GM12891 (cell line): ENCODE measurements around the gene ZNF440.

Experiments
- DNase-seq: peaks from one replicate; pipeline ENCODE4 v3.0.0; 2011; ENCODE audit warnings: low spot score; ENCODE audit not compliant: insufficient read length
- FAIRE-seq: peaks from 2 replicates; lab custom pipeline; 2011; peaks lifted over from hg19 to GRCh38; lab: Jason Lieb, UNC
- PAX5 ChIP-seq: IDR thresholded peaks from 2 replicates; pipeline ENCODE4 v1.6.1; 2011; ENCODE audit warnings: low read length, moderate library complexity, mild to moderate bottlenecking; ENCODE audit not compliant: insufficient read depth, severe bottlenecking
- POLR2A ChIP-seq: IDR thresholded peaks from 2 replicates; pipeline ENCODE4 v1.6.1; 2011; ENCODE audit warnings: low read depth, low read length, control low read depth
- POLR2AphosphoS5 ChIP-seq: IDR thresholded peaks from 2 replicates; pipeline ENCODE4 v1.6.1; 2011; ENCODE audit warnings: low read depth, low read length, control low read depth
- POU2F2 ChIP-seq: IDR thresholded peaks from 2 replicates; pipeline ENCODE4 v1.6.1; 2011; ENCODE audit warnings: low read depth, mild to moderate bottlenecking, control low read depth, low read length, moderate library complexity
- SPI1 ChIP-seq: IDR thresholded peaks from 2 replicates; pipeline ENCODE4 v1.6.1; 2011; ENCODE audit warnings: low read depth, low read length, control low read depth
- TAF1 ChIP-seq: IDR thresholded peaks from 2 replicates; pipeline ENCODE4 v1.6.1; 2011; ENCODE audit warnings: low read depth, low read length, control low read depth

Gene ZNF440

DNA sequence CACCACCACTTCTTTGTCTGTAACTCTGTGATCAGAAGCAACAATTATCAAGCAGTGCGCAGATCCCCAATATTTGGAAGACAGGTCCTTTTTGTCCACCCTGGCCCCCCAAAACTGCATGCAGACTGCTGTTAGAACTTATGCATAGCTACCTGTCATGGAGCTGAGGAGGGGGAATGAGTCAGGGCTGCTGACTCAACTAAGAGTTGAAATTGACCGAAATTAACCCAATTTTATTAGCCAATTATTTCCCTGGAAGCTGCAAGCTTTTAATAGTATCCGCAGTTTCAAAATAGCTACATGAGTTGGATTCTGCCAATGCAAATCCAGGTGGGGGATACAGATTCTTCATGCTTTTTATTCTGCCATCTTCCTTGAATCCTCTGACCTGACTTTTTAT is 29.7 kb upstream of the ZNF440 start:
- DNase-seq (no peak), FAIRE-seq (no peak)
- TF ChIP-seq POLR2AphosphoS5 (no peak), POLR2A (no peak), TAF1 (no peak), SPI1 (no peak), PAX5 (no peak), POU2F2 (no peak)

DNA sequence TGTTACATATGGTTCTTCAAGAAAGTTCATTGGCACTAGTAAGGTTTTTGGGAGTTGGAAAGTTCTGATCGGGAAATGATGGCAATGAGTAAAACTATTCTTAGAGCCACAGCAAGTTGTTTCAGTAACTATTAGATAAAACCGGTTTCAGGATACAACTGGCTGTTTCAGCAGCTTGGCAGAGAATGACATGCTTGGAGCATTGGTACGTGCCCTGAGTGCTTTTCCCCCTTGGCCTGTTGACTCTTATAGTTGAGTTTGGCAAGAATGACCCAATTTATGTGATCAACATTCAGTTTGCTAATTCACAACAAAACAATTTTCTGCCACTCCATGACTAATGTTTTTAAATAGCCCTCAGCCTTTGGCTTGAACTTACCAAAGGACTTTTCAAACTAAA is 26.5 kb upstream of the ZNF440 start:
- DNase-seq = no peak
- FAIRE-seq = no peak
- TF ChIP-seq TAF1 (no peak), SPI1 (no peak), PAX5 (no peak), POLR2AphosphoS5 (no peak), POU2F2 (no peak), POLR2A (no peak)

DNA sequence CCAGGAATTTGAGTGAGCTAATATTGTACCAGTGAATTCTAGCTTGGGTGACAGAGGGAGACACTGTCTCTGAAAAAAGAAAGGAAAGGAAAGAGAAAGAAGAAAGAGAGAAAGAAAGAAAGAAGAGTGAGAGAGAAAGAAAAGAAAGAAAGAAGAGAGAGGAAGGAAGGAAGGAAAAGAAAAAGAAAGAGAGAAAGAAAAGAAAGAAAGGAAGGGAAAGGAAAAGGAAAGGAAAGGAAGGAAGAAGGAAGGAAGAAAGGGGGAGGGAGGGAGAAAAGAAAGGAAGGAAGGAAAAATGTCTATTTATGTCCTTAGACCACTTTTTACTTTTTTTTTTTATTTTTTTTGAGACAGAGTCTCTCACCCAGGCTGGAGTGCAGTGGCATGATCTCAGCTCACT is 21.1 kb upstream of the ZNF440 start:
- no peak for FAIRE-seq
- TF ChIP-seq POU2F2 (no peak), SPI1 (no peak), POLR2AphosphoS5 (no peak), PAX5 (no peak), TAF1 (no peak), POLR2A (no peak)
- no peak for DNase-seq

DNA sequence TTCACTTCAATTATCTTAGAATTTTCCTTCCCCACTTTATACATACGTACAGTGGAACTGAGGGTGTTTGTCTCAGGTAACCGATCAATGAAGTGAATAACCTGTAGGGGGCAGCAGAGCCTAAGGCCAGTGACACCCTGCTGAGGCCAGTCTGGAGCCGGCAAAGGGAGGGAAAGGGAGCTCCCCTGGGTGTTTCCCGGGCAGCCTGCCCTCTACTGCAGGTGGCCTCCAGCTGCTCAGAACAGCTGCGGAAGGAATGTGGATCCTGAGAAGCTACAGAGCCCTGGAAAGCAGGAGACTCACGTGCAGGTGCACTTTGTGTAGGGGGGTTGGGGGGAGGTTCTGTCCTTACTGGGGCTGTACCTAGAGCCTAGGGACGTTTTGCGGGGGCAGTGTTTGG is 16.6 kb upstream of the ZNF440 start:
- FAIRE-seq (peak; percentile 96), DNase-seq (peak; percentile 56)
- TF ChIP-seq POU2F2 = no peak
- TF ChIP-seq TAF1 = no peak
- no peak for TF ChIP-seq POLR2AphosphoS5
- TF ChIP-seq SPI1 = no peak
- TF ChIP-seq POLR2A = no peak
- no peak for TF ChIP-seq PAX5

DNA sequence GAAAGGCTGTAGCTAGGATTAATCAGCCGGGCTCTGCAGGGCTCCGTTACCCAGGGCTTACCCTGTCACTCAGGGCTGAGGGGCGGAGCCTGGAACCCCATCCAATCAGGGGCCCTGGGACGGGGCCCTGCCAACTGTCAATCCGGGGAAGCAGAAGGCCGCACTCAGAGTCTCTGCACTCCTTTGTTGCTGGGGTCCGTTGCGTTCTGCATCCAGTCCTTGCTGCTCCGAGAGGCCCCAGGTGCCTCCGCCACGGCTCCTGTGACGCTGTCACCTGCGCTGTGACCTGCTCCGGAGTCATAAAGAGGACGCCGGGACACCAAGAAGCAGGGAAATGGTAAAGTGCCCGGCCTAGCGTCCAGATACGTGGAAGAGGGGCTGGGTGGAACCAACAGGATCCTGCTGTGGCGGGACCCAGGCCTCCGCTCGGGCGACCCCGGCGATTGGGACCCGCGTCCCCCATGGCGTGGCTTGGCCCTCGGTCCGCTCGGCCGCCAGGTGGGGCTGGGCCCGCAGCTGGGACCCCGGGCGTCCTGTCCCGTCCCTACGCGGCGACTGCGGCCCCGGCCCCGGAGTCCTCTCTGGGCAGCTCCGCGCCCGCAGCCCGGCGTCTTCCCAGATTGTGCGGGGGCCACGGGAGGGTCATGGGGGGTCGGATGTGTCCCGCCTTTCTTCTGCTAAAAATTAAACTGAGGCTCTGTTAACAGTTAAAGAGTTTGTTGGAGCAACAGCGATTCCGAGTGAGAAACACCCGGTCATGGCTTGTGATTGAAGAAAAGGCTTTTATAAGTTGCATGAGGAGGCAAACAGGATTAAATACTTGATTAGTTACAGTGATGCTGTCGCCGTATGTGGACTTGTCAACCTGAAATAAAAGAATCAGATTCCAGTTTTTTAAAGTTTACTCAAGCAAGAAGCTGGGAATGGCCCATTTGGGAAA is 15.4 kb upstream of the ZNF440 start, which contains the start of gene ZNF491:
ZNF491 (plus strand) TSS at position 133 of the 940 bp plus-strand sequence. CDS start 7,431 bp downstream, outside the sequence.
- TF ChIP-seq POU2F2 = no peak
- TF ChIP-seq POLR2A = 0 out of 2 replicates have a peak, but pooled peaks have one; percentile 31
- no peak for TF ChIP-seq PAX5
- FAIRE-seq (peak; percentile 83), DNase-seq (peak; percentile 90)

DNA sequence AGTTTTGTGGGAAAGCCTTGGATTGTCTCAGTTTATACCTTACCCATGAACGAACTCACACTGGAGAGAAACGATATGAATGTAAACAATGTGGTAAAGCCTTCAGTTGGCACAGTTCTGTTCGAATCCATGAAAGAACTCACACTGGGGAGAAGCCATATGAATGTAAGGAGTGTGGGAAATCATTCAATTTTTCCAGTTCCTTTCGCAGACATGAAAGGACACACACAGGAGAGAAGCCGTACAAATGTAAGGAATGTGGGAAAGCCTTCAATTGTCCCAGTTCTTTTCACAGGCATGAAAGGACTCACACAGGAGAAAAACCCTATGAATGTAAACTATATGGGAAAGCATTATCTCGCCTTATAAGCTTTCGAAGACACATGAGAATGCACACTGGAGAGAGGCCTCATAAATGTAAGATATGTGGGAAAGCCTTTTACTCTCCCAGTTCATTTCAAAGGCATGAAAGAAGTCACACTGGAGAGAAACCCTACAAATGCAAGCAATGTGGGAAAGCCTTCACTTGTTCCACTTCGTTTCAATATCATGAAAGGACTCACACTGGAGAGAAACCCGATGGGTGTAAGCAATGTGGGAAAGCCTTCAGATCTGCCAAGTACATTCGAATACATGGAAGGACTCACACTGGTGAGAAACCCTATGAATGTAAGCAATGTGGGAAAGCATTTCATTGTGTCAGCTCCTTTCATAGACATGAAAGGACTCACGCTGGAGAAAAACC is 7.5 kb upstream of the ZNF440 start:
- TF ChIP-seq SPI1 = no peak
- TF ChIP-seq TAF1 = no peak
- no peak for TF ChIP-seq POLR2A
- no peak for TF ChIP-seq PAX5
- no peak for TF ChIP-seq POU2F2
- DNase-seq = no peak
- no peak for FAIRE-seq

DNA sequence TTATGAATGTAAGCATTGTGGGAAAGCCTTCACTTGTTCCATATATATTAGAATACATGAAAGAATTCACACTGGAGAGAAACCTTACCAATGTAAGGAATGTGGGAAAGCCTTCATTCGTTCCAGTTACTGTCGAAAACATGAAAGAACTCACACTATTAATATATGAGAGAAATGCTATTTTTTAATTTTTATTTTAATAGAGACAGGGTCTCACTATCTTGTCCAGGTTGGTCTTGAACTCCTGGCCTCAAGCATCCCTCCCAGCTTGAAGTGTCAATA is 7.0 kb upstream of the ZNF440 start:
- no peak for DNase-seq
- no peak for FAIRE-seq
- no peak for TF ChIP-seq POLR2A
- no peak for TF ChIP-seq PAX5
- TF ChIP-seq SPI1 = no peak
- no peak for TF ChIP-seq POU2F2
- no peak for TF ChIP-seq TAF1
- no peak for TF ChIP-seq POLR2AphosphoS5

DNA sequence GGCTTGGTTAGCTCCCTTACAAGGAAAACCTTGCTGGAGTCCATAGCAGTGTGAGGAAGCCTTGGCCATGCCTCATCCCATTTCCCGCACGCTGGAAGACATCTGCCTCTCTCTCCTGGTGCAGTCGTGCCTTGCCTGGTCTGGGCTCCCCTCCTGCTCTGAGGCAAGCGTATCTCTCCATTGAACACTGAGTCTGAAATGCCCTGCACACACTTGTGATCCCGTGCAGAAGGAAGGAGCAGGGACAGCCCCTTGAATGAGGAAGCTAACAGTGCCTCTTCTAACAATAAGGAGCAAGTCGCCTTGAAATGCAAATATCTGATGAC is 407 bp upstream of the ZNF440 start:
- DNase-seq = no peak
- TF ChIP-seq POLR2A = no peak
- no peak for TF ChIP-seq TAF1
- no peak for TF ChIP-seq POLR2AphosphoS5
- no peak for TF ChIP-seq SPI1
- no peak for TF ChIP-seq PAX5
- FAIRE-seq = no peak

DNA sequence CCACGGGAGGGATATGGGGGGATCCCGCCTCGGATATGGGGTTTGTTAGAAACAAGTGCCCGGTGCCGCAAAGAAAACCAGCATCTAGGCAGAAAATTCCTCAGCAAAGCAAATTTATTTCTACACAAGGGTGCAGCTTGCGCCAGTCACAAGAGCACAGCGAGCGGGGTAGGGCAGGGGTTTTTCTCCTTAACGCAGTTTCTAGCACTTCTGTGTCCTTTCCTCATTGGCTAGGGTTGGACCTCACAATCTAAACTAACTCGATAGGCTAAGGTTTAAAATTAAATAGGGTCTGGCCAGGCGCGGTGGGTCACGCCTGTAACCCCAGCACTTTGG is 595 bp downstream of the ZNF440 start:
- FAIRE-seq (no peak), DNase-seq (no peak)
- no peak for TF ChIP-seq POLR2AphosphoS5
- TF ChIP-seq PAX5 = no peak
- TF ChIP-seq POLR2A = no peak
- TF ChIP-seq POU2F2 = no peak
- TF ChIP-seq SPI1 = no peak
- no peak for TF ChIP-seq TAF1
